Activated naive CD8-positive, alpha-beta T cell (primary cell): ENCODE measurements around the gene SIRT2.
"Not testable (repeated sequence)": the region's sequence is repeated elsewhere in the genome, so short reads cannot be mapped to it uniquely, and the experiment has no call there.

Experiments used
- H3K27ac Mint-ChIP-seq: one replicate; pipeline ENCODE4 v1.8.0; 2021; ENCODE audit warnings: mixed read lengths
- H3K27me3 Mint-ChIP-seq: one replicate; pipeline ENCODE4 v1.8.0; 2021; ENCODE audit warnings: mixed read lengths
- H3K36me3 Mint-ChIP-seq: one replicate; pipeline ENCODE4 v1.8.0; 2021; ENCODE audit warnings: mixed read lengths
- H3K4me1 Mint-ChIP-seq: one replicate; pipeline ENCODE4 v1.8.0; 2021; ENCODE audit warnings: low read depth, mixed read lengths
- H3K4me3 Mint-ChIP-seq: one replicate; pipeline ENCODE4 v1.8.0; 2021; ENCODE audit warnings: mild to moderate bottlenecking, mixed read lengths
- H3K9me3 Mint-ChIP-seq: one replicate; pipeline ENCODE4 v1.8.0; 2021; ENCODE audit warnings: low read depth, mixed read lengths

The SIRT2 gene

GRCh38 chr19:38840583-38840968, 58.8 kb downstream of the SIRT2 start:
- no peaks in the 10 kb centered on the region for H3K27me3 Mint-ChIP-seq
- peaks cover 78% of the 10 kb centered on the region for H3K4me1 Mint-ChIP-seq
- H3K9me3 Mint-ChIP-seq = no peaks in the 10 kb centered on the region
- H3K4me3 Mint-ChIP-seq = peak overlapping the region; percentile 87
- H3K27ac Mint-ChIP-seq = peak overlapping the region; percentile 98
- H3K36me3 Mint-ChIP-seq = peaks cover 24% of the 10 kb centered on the region

GRCh38 chr19:38839816-38840582, 59.4 kb downstream of the SIRT2 start:
- H3K9me3 Mint-ChIP-seq = no peaks in the 10 kb centered on the region
- H3K4me1 Mint-ChIP-seq = peaks cover 75% of the 10 kb centered on the region
- peak overlapping the region; percentile 98 for H3K27ac Mint-ChIP-seq
- H3K27me3 Mint-ChIP-seq = no peaks in the 10 kb centered on the region
- peaks cover 22% of the 10 kb centered on the region for H3K36me3 Mint-ChIP-seq
- peak overlapping the region; percentile 68 for H3K4me3 Mint-ChIP-seq

- H3K4me1 Mint-ChIP-seq = peaks cover 70% of the 10 kb centered on the region
- peak overlapping the region; percentile 93 for H3K27ac Mint-ChIP-seq
- no peaks in the 10 kb centered on the region for H3K9me3 Mint-ChIP-seq
- no peaks in the 10 kb centered on the region for H3K27me3 Mint-ChIP-seq
- H3K4me3 Mint-ChIP-seq = peak overlapping the region; percentile 68
- H3K36me3 Mint-ChIP-seq = peaks cover 19% of the 10 kb centered on the region
Observed at GRCh38 chr19:38838986-38839761, 60.2 kb downstream of the SIRT2 start.

GRCh38 chr19:38838208-38838985, 61.0 kb downstream of the SIRT2 start:
- H3K4me3 Mint-ChIP-seq = peak overlapping the region; percentile 68
- H3K4me1 Mint-ChIP-seq = peaks cover 62% of the 10 kb centered on the region
- H3K9me3 Mint-ChIP-seq = no peaks in the 10 kb centered on the region
- H3K27ac Mint-ChIP-seq = peak overlapping the region; percentile 93
- no peaks in the 10 kb centered on the region for H3K27me3 Mint-ChIP-seq
- H3K36me3 Mint-ChIP-seq = peaks cover 14% of the 10 kb centered on the region

- peaks cover 55% of the 10 kb centered on the region for H3K4me1 Mint-ChIP-seq
- H3K27ac Mint-ChIP-seq = peak overlapping the region; percentile 68
- no peaks in the 10 kb centered on the region for H3K9me3 Mint-ChIP-seq
- peaks cover 12% of the 10 kb centered on the region for H3K36me3 Mint-ChIP-seq
- H3K27me3 Mint-ChIP-seq = no peaks in the 10 kb centered on the region
- no peak overlapping the region for H3K4me3 Mint-ChIP-seq
Observed at GRCh38 chr19:38837656-38838121, 61.7 kb downstream of the SIRT2 start.

- Mint-ChIP-seq H3K4me1 (peaks cover 51% of the 10 kb centered on the region), H3K36me3 (peaks cover 10% of the 10 kb centered on the region), H3K9me3 (no peaks in the 10 kb centered on the region), H3K27me3 (no peaks in the 10 kb centered on the region), H3K27ac (peak overlapping the region; percentile 68), H3K4me3 (no peak overlapping the region)
Observed at GRCh38 chr19:38836983-38837626, 62.3 kb downstream of the SIRT2 start.

GRCh38 chr19:38836159-38836982, 63.0 kb downstream of the SIRT2 start:
- peaks cover 5% of the 10 kb centered on the region for H3K36me3 Mint-ChIP-seq
- H3K9me3 Mint-ChIP-seq = no peaks in the 10 kb centered on the region
- H3K27ac Mint-ChIP-seq = peak overlapping the region; percentile 66

GRCh38 chr19:38834590-38834989, 64.8 kb downstream of the SIRT2 start:
- H3K27me3 Mint-ChIP-seq = no peaks in the 10 kb centered on the region
- no peaks in the 10 kb centered on the region for H3K9me3 Mint-ChIP-seq
- H3K4me1 Mint-ChIP-seq = peaks cover 49% of the 10 kb centered on the region
- no peak overlapping the region for H3K4me3 Mint-ChIP-seq
- H3K27ac Mint-ChIP-seq = no peak overlapping the region
- peaks cover 7% of the 10 kb centered on the region for H3K36me3 Mint-ChIP-seq

More at GRCh38 chr19:38836159-38836982, 63.0 kb downstream of the SIRT2 start:
- Mint-ChIP-seq H3K27me3 (no peaks in the 10 kb centered on the region), H3K4me3 (no peak overlapping the region), H3K4me1 (peaks cover 49% of the 10 kb centered on the region)

GRCh38 chr19:38834104-38834490, 65.3 kb downstream of the SIRT2 start:
- no peak overlapping the region for H3K4me3 Mint-ChIP-seq
- H3K4me1 Mint-ChIP-seq = peaks cover 44% of the 10 kb centered on the region
- peak overlapping the region; percentile 70 for H3K27ac Mint-ChIP-seq
- no peaks in the 10 kb centered on the region for H3K9me3 Mint-ChIP-seq
- peaks cover 4% of the 10 kb centered on the region for H3K36me3 Mint-ChIP-seq
- H3K27me3 Mint-ChIP-seq = no peaks in the 10 kb centered on the region

GRCh38 chr19:38833092-38833425, 66.4 kb downstream of the SIRT2 start:
- Mint-ChIP-seq H3K9me3 (no peaks in the 10 kb centered on the region), H3K27ac (no peak overlapping the region), H3K4me3 (peak overlapping the region; percentile 13), H3K36me3 (peaks cover 3% of the 10 kb centered on the region), H3K4me1 (peaks cover 35% of the 10 kb centered on the region), H3K27me3 (no peaks in the 10 kb centered on the region)

- Mint-ChIP-seq H3K4me3 (peak overlapping the region; percentile 93), H3K9me3 (no peaks in the 10 kb centered on the region), H3K27ac (peak overlapping the region; percentile 94), H3K4me1 (peaks cover 42% of the 10 kb centered on the region), H3K27me3 (no peaks in the 10 kb centered on the region), H3K36me3 (peaks cover 5% of the 10 kb centered on the region)
Observed at GRCh38 chr19:38831142-38831605, 68.2 kb downstream of the SIRT2 start.

- Mint-ChIP-seq H3K4me3 (peak overlapping the region; percentile 93), H3K27me3 (no peaks in the 10 kb centered on the region), H3K36me3 (peaks cover 5% of the 10 kb centered on the region), H3K4me1 (peaks cover 44% of the 10 kb centered on the region), H3K27ac (no peak overlapping the region), H3K9me3 (no peaks in the 10 kb centered on the region)
Observed at GRCh38 chr19:38830039-38830733, 69.2 kb downstream of the SIRT2 start.

GRCh38 chr19:38829203-38829602, 70.2 kb downstream of the SIRT2 start:
- not testable (repeated sequence) for H3K4me3 Mint-ChIP-seq, H3K36me3 Mint-ChIP-seq, H3K27me3 Mint-ChIP-seq, H3K27ac Mint-ChIP-seq, H3K9me3 Mint-ChIP-seq
- peaks cover 50% of the 10 kb centered on the region for H3K4me1 Mint-ChIP-seq
